NCI-H2227 (cell line): Measurements from ENCODE around the gene KRT73.

Source experiments
- DNase-seq: peaks from one replicate; lab custom pipeline; 2025; ENCODE audit not compliant: unreplicated experiment; lab: John Stamatoyannopoulos, UW

Gene KRT73

DNA sequence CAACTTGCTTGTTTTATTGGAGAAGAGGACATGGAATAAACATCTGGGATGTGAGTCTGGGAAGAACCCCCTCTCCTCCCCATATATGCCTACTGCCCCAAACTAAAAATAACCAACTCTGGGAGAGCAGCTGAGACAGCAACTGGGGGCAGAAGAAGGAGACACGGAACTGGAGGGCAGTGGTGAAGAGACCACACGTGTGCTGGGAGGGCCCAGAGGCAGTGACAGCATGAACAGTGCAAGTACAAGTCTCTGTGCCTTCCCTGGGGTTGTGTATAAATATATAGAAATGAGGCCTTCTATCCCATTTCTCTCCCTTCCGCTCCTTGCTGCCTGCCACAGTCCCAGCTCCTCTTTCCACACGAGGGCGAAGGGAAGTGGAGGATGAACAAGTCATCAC is 4.0 kb upstream of the KRT73 start:
- no peak for DNase-seq

DNA sequence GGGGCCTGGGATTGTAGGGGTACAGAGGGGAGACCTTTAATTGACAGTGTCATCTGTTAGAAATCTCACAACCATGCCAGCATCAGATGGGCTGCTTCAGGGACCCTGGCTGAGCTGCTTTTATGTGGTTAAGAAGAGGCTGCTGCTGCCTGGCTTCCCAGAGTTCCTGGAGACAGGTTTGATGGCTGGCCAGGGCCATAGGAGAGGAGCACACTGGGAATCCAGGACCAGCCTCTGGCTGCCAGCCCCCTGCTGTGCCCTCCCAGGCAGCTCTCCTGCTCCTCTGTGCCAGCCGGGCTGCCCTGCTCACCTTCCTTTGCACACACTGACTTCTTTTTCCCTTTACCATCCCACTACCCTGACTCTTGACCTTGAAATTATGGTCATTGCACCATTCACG is 507 bp upstream of the KRT73 start:
- no peak for DNase-seq

- DNase-seq = no peak
These were observed 965 bp downstream of the KRT73 start for GRCh38 chr12:52617403-52617785.

DNA sequence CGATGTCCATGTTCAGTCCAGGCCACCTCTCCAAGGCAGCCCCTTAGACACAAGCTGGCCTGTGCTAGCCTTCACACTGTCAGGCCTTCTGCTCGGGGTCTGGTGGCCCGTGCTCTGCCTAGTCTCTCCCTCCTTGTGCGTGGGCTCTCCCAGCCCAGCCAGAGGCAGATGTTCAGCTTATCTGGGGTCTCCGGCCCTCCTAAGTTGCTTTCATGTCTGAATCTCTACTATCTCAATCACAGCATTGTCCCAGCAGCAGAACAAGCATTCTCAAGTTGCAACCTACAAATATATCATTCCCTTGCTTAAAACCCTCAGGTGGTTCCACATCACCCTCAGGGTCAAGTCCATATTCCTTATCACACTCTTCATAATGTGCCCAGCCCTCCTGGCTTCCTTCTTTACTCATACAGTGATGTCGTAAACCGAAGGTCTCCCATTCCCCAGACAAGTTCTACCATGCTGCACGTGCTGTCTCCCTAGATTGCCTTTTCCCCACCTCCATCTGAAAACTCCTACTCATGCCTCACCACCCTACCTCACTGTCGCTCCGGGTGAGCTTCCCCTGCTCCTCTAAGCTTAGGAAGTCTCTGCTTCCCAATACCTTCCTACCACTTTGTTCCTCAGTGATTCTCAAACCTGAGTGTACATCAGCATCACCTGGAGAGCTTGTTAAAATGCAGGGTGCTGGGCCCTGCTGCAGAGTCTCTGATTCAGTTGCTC is 1.5 kb downstream of the KRT73 start:
- no peak for DNase-seq

GRCh38 chr12:52615912-52616311 is 2.4 kb downstream of the KRT73 start:
- no peak for DNase-seq

GRCh38 chr12:52615208-52615868 is 3.0 kb downstream of the KRT73 start:
- DNase-seq = no peak

DNA sequence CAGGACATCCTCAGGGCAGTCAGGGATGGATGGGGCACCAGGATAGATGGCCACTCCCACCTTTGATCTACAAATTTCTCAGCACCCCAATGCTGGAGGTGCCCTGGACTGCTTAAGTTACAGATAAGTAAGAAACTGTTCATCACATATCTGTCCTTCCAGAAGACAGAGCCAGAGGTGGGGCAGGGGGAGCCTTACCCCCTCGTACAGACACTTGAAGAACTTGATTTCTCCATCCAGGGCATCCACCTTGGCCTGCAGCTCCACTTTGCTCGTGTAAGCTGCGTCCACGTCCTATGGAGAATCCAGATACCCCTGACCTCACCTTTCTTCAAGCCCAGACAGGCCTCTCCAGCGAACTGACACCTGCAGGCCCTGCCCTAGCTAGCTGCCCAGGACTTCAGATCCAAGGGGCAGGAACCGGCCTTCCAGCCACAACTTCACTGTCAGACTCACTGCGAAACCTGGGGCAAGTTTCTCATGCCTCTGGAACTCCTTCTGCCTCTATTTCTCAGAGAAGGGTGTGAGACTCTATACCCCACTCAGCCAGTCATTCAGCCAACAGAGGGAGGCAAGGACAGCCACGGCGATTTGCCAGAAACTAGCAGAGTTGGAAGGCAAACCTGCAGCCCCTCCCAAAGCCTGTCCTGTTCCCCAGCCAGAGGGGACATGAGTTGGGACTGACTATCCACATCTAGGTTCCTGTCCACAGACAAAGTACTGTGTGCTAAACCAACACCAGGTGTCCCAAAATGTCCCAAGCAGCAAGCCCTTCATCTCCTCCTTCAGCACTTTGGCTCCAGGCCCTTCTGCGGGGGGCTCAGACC is 3.8 kb downstream of the KRT73 start:
- no peak for DNase-seq

GRCh38 chr12:52613384-52614030 is 4.9 kb downstream of the KRT73 start:
- DNase-seq = no peak

- DNase-seq = no peak
These were observed 5.7 kb downstream of the KRT73 start for GRCh38 chr12:52612431-52613383.

GRCh38 chr12:52611080-52611468 is 7.3 kb downstream of the KRT73 start:
- DNase-seq = no peak

DNA sequence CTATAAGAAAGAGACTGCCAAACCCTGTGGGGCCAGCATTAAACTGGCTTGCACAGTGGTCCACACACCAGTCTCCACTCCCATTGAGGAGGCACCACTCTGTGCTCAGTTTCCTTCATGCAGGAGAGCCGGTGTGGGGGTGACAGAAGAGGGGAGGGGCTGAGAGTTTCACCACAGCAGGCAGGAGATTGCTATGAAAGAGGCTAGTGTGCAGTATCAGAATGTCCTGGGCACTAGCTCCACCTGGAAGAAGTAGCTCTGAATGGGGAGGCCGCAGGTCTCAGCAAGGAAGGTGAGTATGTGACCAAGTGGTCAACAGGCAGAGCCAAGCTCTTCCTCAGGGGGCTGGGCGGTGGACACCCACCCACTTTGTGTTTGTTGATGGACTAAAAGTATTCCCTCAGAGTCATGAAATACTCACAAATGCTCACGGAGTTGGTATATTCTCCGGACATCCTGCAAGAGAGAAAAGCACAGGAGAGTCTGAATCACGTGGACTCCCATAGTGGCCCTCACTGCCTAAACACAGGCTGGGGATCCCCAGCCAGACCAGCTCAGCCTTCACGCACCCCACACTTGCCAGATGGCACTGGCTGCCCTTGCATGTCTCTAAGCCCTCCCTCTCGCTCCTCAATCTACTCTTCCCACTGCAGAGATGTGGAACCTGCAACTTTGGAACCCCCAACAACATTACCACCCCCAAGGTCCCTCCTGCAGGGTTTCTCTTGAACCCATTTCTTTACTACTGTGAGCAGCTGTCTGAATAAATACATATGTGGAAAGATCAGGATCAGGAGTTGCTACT is 9.3 kb downstream of the KRT73 start:
- no peak for DNase-seq

GRCh38 chr12:52608161-52608560 is 10.2 kb downstream of the KRT73 start:
- DNase-seq = no peak

DNA sequence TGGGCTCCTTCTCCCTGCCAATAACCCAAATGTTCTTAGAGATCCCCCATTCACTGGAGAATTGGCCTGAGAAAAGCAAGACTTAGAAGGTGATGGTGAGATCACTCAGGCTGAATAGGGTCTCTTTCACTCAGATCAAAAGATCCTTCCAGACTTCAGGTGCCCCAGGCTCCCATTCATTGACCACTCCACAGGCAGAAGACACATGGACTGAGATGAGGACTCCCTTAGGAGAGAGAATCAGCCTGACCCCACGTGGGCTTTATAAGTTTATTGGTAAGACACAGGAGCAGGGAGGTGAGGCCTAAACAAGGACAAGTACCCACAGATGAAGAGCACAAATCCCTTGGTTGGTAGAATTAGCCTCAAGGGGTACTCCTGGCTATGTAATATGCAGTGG is 11.0 kb downstream of the KRT73 start:
- DNase-seq = no peak

- DNase-seq = no peak
These were observed 11.7 kb downstream of the KRT73 start for GRCh38 chr12:52606581-52607218.

DNA sequence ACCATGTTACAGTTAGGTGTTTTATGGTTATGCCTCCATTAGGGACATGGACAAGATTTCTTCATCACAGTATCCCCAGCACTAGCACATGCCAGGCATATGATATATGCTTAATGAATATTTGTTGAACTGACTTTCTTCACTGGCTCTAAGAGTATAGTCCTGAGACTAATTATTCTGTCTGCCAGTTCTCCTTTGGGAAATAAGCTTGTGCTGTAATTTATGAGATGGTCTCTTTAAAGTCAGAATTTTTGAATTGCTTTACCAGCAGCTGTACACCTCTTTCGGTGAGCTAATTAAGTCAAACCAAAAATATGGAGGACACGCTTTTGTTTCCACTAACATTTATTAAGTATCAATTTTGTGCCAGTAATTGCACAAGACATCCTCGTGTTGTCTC is 12.3 kb downstream of the KRT73 start:
- DNase-seq = no peak

GRCh38 chr12:52605542-52605941 is 12.8 kb downstream of the KRT73 start:
- no peak for DNase-seq

- no peak for DNase-seq
These were observed 13.5 kb downstream of the KRT73 start for GRCh38 chr12:52604859-52605258.

- no peak for DNase-seq
These were observed 15.0 kb downstream of the KRT73 start for GRCh38 chr12:52603314-52603713.

GRCh38 chr12:52602552-52602951 is 15.8 kb downstream of the KRT73 start:
- no peak for DNase-seq
